Hepatocyte (in vitro differentiated cells): ENCODE data around the gene NLRP12.
"Not testable (repeated sequence)": the region's sequence is repeated elsewhere in the genome, so short reads cannot be mapped to it uniquely, and the experiment has no call there.

Experiments used
- EZH2 ChIP-seq: fragments of 200-600 bp; sonication (generic); IDR thresholded peaks from 2 replicates; pipeline ENCODE4 v1.6.1; 2016; ENCODE audit warnings: antibody characterized with exemption, mild to moderate bottlenecking, borderline replicate concordance
- TF ChIP-seq, protein P1 (sequence below): fragments of 200-600 bp; sonication (generic); IDR thresholded peaks from 2 replicates; pipeline ENCODE4 v1.5.1; 2016; ENCODE audit warnings: antibody characterized with exemption, mild to moderate bottlenecking; ENCODE audit not compliant: poor library complexity

DNA sequence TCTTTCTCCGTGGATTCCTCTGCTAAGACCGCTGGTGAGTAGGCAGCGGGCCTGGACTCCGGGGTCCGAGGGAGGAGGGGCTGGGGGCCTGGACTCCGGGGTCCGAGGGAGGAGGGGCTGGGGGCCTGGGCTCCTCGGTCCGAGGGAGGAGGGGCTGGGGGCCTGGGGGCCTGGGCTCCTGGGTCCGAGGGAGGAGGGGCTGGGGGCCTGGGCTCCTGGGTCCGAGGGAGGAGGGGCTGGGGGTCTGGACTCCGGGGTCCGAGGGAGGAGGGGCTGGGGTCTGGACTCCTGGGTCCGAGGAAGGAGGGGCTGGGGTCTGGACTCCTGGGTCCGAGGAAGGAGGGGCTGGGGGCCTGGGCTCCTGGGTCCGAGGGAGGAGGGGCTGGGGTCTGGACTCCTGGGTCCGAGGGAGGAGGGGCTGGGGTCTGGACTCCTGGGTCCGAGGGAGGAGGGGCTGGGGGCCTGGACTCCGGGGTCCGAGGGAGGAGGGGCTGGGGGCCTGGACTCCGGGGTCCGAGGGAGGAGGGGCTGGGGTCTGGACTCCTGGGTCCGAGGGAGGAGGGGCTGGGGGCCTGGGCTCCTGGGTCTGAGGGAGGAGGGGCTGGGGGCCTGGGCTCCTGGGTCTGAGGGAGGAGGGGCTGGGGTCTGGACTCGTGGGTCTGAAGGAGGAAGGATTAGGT is 45.8 kb upstream of the NLRP12 start:
- TF ChIP-seq, protein P1, sequence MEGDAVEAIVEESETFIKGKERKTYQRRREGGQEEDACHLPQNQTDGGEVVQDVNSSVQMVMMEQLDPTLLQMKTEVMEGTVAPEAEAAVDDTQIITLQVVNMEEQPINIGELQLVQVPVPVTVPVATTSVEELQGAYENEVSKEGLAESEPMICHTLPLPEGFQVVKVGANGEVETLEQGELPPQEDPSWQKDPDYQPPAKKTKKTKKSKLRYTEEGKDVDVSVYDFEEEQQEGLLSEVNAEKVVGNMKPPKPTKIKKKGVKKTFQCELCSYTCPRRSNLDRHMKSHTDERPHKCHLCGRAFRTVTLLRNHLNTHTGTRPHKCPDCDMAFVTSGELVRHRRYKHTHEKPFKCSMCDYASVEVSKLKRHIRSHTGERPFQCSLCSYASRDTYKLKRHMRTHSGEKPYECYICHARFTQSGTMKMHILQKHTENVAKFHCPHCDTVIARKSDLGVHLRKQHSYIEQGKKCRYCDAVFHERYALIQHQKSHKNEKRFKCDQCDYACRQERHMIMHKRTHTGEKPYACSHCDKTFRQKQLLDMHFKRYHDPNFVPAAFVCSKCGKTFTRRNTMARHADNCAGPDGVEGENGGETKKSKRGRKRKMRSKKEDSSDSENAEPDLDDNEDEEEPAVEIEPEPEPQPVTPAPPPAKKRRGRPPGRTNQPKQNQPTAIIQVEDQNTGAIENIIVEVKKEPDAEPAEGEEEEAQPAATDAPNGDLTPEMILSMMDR, result not testable (repeated sequence)
- not testable (repeated sequence) for TF ChIP-seq EZH2
